Measurements from ENCODE around the gene CDK9.

DNA sequence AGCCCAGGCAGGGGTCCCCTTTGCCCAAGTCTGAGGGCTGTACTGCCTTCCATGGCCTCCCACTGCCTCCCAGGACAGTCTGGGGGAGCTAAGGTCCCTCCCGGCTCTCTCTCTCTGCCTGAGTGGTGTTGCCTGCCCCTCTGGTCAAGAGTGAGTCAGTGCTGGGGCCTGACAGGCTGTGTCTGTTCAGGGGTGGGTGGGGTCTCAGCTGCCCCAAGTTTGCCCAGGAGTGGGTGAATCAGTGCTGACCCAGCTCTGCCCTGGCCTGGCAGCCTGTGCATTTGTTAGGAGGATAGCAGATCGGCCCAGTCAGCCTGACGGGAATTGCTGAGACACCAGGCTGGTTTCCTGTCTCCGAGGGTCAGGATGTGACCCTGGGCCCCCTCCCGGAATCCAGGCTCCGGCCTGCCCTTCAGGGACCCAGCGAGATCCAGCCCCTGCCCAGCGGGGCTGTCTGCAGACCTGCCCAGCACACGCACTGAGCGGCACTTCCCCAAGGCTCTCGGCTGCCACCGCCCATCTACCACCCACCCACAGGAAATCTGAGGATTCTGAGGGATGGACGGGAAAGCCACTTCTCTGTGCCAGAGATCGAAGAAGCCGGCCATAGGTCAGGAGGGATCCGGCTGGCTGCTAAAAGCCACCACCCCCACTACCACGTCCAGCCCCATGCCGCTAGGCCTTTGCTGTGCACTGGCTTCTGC lies 52.7 kb downstream of the CDK9 start:
- TF ChIP-seq, protein P1, sequence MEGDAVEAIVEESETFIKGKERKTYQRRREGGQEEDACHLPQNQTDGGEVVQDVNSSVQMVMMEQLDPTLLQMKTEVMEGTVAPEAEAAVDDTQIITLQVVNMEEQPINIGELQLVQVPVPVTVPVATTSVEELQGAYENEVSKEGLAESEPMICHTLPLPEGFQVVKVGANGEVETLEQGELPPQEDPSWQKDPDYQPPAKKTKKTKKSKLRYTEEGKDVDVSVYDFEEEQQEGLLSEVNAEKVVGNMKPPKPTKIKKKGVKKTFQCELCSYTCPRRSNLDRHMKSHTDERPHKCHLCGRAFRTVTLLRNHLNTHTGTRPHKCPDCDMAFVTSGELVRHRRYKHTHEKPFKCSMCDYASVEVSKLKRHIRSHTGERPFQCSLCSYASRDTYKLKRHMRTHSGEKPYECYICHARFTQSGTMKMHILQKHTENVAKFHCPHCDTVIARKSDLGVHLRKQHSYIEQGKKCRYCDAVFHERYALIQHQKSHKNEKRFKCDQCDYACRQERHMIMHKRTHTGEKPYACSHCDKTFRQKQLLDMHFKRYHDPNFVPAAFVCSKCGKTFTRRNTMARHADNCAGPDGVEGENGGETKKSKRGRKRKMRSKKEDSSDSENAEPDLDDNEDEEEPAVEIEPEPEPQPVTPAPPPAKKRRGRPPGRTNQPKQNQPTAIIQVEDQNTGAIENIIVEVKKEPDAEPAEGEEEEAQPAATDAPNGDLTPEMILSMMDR (IDR thresholded peaks at IDR 0.05; ENCODE audit: insufficient read depth, low read length): no peak
- TF ChIP-seq POLR2AphosphoS5 (IDR thresholded peaks at IDR 0.05; ENCODE audit: low read depth): no peak

Measured in HL-60 (cell line).